IPS-NIHi7 (cell line): ENCODE measurements around the gene RAB7B.
A peak's percentile ranks its signal among the peaks of the same experiment; 100 is the strongest.

Source experiments
- DNase-seq: peaks from one replicate; pipeline ENCODE4 v3.0.0; 2012; ENCODE audit warnings: mixed read lengths; ENCODE audit errors: extremely low spot score

RAB7B gene

GRCh38 chr1:206022766-206023165, 19.6 kb upstream of the RAB7B start:
- DNase-seq = no peak

GRCh38 chr1:206021626-206022365, 18.6 kb upstream of the RAB7B start:
- DNase-seq = no peak

- DNase-seq = no peak
Observed at GRCh38 chr1:206021008-206021625, 17.9 kb upstream of the RAB7B start.

GRCh38 chr1:206020393-206021007, 17.3 kb upstream of the RAB7B start:
- no peak for DNase-seq

GRCh38 chr1:206015071-206015470, 11.9 kb upstream of the RAB7B start:
- DNase-seq = no peak

DNA sequence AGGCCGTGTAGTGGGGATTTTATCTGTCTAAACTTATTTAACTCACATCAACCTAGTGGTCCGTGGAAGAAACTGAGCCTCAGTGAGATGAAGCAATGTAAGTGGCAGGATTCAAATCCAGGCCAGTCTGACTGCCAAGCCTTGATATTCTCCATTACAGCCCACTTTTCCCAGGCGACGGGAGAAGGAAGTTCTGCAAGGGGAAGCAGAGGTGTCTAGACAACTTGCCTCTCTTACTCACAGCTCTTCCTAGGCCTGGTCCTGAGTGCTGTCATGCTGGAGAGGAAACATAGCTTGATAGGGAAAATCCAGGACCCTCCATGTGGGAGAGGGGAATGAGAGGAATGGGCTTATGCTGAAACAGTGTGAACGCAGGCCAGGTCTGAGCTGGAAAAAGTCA, 11.4 kb upstream of the RAB7B start:
- DNase-seq = no peak

- no peak for DNase-seq
Observed at GRCh38 chr1:206013026-206013795, 10.0 kb upstream of the RAB7B start.

DNA sequence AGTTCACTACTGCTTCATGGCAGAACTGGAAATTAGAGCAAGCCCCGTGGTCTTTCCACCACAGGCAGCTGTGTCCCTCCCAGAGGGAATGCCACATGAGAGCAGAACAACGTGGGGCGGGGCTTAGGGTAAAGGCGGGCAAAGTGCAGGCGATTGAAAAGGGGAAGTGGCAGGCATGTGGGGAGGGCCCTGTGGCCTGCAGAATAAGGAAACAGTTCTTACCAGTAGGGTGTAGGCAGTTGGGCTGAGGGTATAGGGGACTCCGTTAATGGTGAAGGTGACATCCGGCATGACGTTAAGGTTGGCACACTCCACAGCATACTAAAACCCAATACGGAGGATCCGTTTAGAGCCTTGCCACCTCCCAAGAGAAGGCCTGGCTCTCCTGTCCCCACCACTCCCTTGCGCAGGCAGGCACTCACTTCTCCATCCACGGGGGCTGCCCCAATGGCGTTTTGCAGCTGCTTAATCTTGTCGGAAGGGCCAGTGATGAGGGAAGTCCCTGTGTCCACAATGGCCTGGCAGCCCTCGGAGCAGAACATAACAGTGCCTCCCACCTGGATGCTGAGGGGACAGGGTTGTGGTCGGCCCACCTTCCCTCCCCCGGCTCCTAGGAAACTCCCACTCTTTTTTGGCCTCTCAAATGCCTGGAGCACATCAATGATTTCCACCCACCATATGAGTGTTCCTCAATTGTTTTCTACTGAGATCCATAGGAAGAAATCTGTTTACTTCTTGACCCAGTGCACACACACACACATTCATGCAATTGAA, 9.1 kb upstream of the RAB7B start:
- DNase-seq = peak; percentile 54

DNA sequence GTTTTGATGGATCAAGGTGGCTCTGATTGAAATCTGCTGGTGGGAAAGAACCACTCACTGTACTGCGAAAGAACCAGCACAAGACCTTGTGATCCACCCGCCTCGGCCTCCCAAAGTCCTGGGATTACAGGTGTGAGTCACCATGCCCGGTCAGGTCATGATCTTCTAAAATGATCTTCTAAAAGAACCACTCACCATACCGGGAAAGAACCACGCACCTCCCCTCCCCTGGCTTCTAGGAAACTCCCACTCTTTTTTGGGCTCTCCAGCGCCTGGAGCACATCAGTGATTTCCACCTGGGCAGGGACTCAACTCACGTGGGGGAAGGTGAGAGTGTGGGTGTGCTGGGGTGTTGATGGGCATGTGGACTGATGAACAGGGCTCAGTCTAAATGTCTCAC, 7.9 kb upstream of the RAB7B start:
- DNase-seq = no peak

GRCh38 chr1:206010060-206010459, 6.9 kb upstream of the RAB7B start:
- DNase-seq = no peak

DNA sequence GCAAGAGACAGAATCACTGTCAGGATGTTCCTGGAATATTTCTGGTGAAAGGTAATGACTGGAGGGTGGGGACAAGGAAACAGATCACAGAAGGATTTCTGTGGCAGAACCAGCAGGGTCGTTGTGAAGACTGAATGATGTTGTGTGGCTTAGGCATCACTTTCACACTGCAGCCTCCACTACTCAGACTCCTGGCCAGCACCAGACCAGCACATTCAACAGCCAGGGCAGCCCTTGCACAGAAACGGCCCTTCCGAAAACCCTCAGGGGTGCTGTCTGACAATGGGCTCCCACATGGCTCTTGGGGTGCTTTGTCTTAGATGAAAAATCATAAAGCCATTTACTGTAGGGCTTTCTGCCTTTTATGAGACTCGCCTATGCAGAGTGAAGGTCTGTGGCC, 3.8 kb upstream of the RAB7B start:
- DNase-seq = no peak

GRCh38 chr1:206005778-206006180, 2.6 kb upstream of the RAB7B start:
- DNase-seq = no peak

- no peak for DNase-seq
Observed at GRCh38 chr1:206005234-206005633, 2.0 kb upstream of the RAB7B start.

- no peak for DNase-seq
Observed at GRCh38 chr1:206004826-206005225, 1.6 kb upstream of the RAB7B start.

DNA sequence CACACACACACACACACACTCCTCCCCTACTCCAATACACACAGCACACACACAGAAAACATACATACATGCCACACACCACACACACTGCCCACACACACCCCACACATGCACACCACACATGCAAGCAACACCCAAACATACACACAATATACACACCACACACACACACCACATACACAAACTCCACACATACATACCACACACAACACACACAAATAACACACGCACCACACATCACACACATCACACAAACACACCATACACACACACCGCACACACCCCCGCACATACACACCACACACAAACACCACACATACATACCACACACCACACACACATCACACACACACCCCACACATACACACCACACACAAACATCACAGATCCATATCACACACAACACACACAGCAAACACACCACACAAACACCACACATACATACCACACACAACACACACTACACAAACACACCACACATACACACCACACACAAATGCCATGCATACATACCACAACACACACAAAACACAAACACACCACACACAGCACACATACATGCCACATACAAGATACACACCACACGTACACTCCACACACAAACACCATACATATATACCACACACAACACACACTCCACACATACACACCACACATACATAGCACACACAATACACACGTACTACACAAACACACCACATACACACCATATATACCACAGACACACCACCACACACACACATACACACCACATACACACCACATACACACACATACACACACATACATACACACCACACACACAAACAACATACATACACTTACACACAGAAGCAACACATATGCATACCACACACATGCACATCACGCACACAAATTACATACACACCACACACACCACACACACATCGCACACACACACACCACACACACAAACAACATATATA, 932 bp upstream of the RAB7B start:
- DNase-seq = no peak

DNA sequence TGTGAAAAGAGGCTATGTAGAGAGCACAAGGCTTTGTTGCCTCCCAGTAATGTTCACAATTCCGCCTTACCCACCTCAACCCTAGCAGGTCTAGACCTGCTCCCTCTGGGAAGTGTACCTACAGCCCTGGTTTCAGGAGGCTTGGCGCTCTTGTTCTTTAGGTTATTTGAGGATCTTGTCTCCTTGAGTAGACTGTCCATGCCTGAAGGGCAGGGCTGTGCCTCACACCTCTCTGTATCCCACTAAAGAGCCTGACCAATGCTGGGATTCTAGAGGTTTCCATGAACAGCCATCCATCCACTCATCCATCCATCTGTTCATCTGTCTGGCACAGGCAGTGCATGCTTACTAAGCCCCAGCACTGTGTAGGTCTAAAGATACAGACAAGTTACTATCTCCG, 1.0 kb downstream of the RAB7B start:
- DNase-seq = no peak

- DNase-seq = peak; percentile 73
Observed at GRCh38 chr1:206001476-206001888, 1.7 kb downstream of the RAB7B start.

DNA sequence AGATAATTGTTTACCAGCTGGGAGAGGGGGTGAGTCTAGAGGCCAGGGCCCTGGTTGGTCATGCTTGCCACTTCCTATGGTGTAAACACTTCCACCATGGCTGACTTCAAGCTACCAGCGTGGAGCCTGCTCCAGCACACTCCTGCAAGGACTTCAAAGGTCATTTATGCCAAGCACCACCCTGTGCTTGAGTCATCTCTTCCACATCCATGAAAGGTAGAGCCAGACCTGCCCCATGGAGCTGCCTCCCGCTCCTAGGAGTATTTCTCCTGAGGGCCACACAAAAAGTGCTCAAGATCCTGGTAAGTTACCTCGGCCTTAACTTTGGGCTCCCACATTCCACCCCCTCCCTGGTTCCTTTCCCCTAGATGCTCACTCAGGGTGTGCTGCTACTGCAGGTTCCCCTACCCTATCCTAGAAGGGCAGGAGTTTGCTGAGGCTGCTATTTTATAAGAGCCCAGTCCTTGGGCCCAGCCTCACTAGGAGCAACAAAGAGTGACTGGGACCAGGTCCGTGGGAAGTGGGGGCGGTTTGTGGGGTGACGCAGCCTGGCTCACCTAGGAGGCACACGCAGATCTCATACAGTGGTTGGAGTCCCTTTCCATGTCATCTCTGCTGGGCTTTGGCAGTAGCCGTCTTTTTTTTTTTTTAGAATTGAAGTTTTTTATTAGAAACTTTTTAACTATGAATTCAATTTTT, 2.4 kb downstream of the RAB7B start:
- no peak for DNase-seq

DNA sequence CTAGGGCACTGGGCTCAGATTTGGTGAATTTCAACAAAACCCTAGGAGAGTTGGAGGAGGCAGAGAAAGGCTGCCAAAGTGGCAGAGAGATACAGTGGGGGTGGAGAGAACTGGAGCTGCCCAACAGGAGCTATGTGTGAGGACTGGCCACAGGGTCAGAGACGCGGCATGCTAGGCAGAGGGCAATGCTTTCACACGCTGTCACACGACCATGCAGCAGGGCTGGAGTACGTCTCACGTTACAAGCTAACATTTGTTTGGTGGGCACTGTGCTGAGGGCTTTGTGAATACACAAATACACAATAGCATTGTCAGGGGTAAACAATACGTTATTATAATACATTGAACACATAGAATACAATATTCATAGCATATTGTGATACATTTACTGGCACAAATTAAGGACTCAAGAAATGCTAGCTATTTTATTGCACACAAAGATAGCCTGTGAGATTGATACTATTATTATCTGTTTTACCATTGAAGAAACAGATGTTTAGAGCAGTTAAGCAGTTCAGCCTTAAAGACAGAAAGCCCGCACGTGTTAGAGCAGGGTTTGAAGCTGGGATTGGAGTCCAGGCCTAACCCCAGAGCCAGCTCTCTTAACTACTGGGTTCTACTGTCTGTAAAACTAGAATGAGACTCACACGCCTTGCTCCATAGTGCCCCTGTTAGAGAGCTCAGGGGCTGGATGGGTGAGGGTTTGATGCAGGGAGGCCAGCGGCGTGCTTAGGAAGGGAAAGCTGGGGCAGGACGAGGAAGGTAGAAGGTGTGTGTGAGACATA, 4.5 kb downstream of the RAB7B start:
- DNase-seq = no peak
